ENCODE measurements around the gene POLK.
"Not testable (repeated sequence)": the region's sequence is repeated elsewhere in the genome, so short reads cannot be mapped to it uniquely, and the experiment has no call there.

Gene POLK

GRCh38 chr5:75607341-75607740 is 95.7 kb downstream of the POLK start:
- in situ Hi-C loops (cut with HindIII; ENCODE audit: low sequenced_read_pairs), result not testable (repeated sequence)

GRCh38 chr5:75608870-75609269 is 97.2 kb downstream of the POLK start:
- in situ Hi-C loops (cut with HindIII; ENCODE audit: low sequenced_read_pairs), result no loop called here

- in situ Hi-C loops (cut with HindIII; ENCODE audit: low sequenced_read_pairs), result no loop called here
These were observed 98.5 kb downstream of the POLK start for GRCh38 chr5:75610201-75610600.

GRCh38 chr5:75610859-75611310 is 99.2 kb downstream of the POLK start:
- in situ Hi-C loops (cut with HindIII; ENCODE audit: low sequenced_read_pairs), result not testable (repeated sequence)

GRCh38 chr5:75611311-75612225 is 99.9 kb downstream of the POLK start, which contains the start of gene ANKDD1B:
ANKDD1B (plus strand) TSS chr5:75611453; CDS start chr5:75611635, 182 bp downstream.
- in situ Hi-C loops (cut with HindIII; ENCODE audit: low sequenced_read_pairs), result no loop called here

GRCh38 chr5:75612226-75612569 is 100.5 kb downstream of the POLK start:
- in situ Hi-C loops (cut with HindIII; ENCODE audit: low sequenced_read_pairs), result no loop called here

GRCh38 chr5:75612901-75613300 is 101.2 kb downstream of the POLK start:
- in situ Hi-C loops (cut with HindIII; ENCODE audit: low sequenced_read_pairs), result no loop called here

GRCh38 chr5:75614176-75614575 is 102.5 kb downstream of the POLK start:
- in situ Hi-C loops (cut with HindIII; ENCODE audit: low sequenced_read_pairs), result no loop called here

- in situ Hi-C loops (cut with HindIII; ENCODE audit: low sequenced_read_pairs), result no loop called here
These were observed 104.7 kb downstream of the POLK start for GRCh38 chr5:75616371-75616881.

GRCh38 chr5:75616971-75617621 is 105.4 kb downstream of the POLK start:
- in situ Hi-C loops (cut with HindIII; ENCODE audit: low sequenced_read_pairs), result no loop called here

GRCh38 chr5:75617736-75618352 is 106.2 kb downstream of the POLK start:
- in situ Hi-C loops (cut with HindIII; ENCODE audit: low sequenced_read_pairs), result no loop called here

- in situ Hi-C loops (cut with HindIII; ENCODE audit: low sequenced_read_pairs), result no loop called here
These were observed 108.7 kb downstream of the POLK start for GRCh38 chr5:75620184-75620959.

GRCh38 chr5:75622564-75622963 is 110.9 kb downstream of the POLK start:
- in situ Hi-C loops (cut with HindIII; ENCODE audit: low sequenced_read_pairs), result no loop called here

GRCh38 chr5:75623846-75624245 is 112.2 kb downstream of the POLK start:
- in situ Hi-C loops (cut with HindIII; ENCODE audit: low sequenced_read_pairs), result no loop called here

GRCh38 chr5:75626959-75627358 is 115.3 kb downstream of the POLK start:
- in situ Hi-C loops (cut with HindIII; ENCODE audit: low sequenced_read_pairs), result no loop called here

- in situ Hi-C loops (cut with HindIII; ENCODE audit: low sequenced_read_pairs), result no loop called here
These were observed 116.1 kb downstream of the POLK start for GRCh38 chr5:75627801-75628200.

- in situ Hi-C loops (cut with HindIII; ENCODE audit: low sequenced_read_pairs), result no loop called here
These were observed 119.2 kb downstream of the POLK start for GRCh38 chr5:75630875-75631274.

- in situ Hi-C loops (cut with HindIII; ENCODE audit: low sequenced_read_pairs), result no loop called here
These were observed 120.6 kb downstream of the POLK start for GRCh38 chr5:75632321-75632720.

- in situ Hi-C loops (cut with HindIII; ENCODE audit: low sequenced_read_pairs), result no loop called here
These were observed 126.3 kb downstream of the POLK start for GRCh38 chr5:75637949-75638348.

GRCh38 chr5:75639535-75640311 is 128.0 kb downstream of the POLK start:
- in situ Hi-C loops (cut with HindIII; ENCODE audit: low sequenced_read_pairs), result no loop called here
